ENCODE data around the gene OSBPL3.

GRCh38 chr7:24894429-24895221 lies 85.4 kb downstream of the OSBPL3 start:
- TF ChIP-seq POLR2AphosphoS5 (IDR thresholded peaks at IDR 0.05) (no peak), EP300 (IDR thresholded peaks at IDR 0.05) (no peak), CTCF (IDR thresholded peaks at IDR 0.05) (no peak)

Measured in sigmoid colon (tissue), 4 donors.